Cerebellar cortex (tissue), 1 donor: Measurements from ENCODE around the gene FAM110D.

ENCODE experiments used
- DNase-seq: peaks from one replicate; pipeline ENCODE4 v3.0.0-alpha.2; 2015; ENCODE audit warnings: low spot score

The FAM110D gene

DNA sequence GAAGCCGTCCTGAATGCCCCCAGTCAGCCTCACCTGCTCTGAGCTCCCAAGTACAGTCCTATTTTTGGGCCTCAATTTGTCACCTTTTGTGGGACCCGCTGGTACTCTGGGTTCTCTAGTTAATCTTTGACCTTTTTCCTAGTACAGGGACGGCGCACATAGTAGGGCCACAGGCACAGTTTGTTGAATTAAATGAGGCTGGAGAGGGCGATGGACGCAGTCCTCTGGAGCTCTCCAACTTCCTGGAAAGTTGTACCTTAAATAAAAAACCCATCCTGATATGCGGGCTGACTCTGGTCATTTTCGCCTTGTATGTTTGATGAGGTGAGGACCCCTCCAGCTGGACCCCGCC lies 4.8 kb downstream of the FAM110D start:
- no peak for DNase-seq

- peak; percentile 31 for DNase-seq
Observed at GRCh38 chr1:26164036-26164860, 5.4 kb downstream of the FAM110D start.

- no peak for DNase-seq
Observed at GRCh38 chr1:26164861-26165842, 6.3 kb downstream of the FAM110D start.

- DNase-seq: no peak
Observed at GRCh38 chr1:26166719-26167281, 7.9 kb downstream of the FAM110D start.

GRCh38 chr1:26168410-26169197 lies 9.7 kb downstream of the FAM110D start, which contains the start of gene C1orf232:
TSS of gene C1orf232 (minus strand) at chr1:26168963. CDS start at chr1:26168499, 464 bp downstream.
- no peak for DNase-seq

GRCh38 chr1:26169198-26169554 lies 10.3 kb downstream of the FAM110D start:
- no peak for DNase-seq

DNA sequence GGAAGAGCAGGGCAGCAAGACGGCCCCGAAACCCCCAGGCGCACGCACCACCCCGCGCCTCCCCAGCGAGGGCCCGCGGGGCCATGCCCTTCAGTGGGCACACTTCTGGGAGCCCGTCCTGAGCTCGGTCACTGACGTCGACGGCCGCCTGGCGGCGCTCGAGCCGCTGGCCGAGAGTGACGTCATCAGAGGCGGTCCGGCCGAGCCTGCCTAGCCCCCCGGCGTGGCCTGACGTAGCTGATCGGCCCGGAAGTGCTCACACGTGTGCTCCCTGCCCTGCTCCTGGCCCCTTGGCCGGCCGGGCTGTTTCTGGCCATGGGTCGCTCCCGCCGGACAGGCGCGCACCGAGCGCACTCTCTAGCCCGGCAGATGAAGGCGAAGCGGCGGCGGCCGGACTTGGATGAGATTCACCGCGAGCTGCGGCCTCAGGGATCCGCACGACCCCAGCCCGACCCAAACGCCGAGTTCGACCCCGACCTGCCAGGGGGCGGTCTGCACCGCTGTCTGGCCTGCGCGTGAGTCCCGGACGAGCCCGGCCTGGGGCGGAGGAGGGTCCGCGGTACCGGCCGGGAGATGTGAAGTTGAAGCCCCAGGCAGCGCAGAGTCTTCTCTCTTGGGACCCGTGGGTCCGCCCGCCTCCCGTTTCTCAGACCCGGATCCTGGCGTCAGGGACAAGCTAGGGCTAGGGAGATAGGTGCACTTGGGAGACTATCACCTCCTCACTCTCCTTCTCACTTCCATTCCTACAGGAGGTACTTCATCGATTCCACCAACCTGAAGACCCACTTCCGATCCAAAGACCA lies 11.0 kb downstream of the FAM110D start, which contains the start of gene ZNF593:
ZNF593 (plus strand) TSS at position 240 of the 803 bp plus-strand sequence; CDS start at position 316, 76 bp downstream.
- DNase-seq: peak; percentile 91

GRCh38 chr1:26170472-26170821 lies 11.6 kb downstream of the FAM110D start:
- no peak for DNase-seq

DNA sequence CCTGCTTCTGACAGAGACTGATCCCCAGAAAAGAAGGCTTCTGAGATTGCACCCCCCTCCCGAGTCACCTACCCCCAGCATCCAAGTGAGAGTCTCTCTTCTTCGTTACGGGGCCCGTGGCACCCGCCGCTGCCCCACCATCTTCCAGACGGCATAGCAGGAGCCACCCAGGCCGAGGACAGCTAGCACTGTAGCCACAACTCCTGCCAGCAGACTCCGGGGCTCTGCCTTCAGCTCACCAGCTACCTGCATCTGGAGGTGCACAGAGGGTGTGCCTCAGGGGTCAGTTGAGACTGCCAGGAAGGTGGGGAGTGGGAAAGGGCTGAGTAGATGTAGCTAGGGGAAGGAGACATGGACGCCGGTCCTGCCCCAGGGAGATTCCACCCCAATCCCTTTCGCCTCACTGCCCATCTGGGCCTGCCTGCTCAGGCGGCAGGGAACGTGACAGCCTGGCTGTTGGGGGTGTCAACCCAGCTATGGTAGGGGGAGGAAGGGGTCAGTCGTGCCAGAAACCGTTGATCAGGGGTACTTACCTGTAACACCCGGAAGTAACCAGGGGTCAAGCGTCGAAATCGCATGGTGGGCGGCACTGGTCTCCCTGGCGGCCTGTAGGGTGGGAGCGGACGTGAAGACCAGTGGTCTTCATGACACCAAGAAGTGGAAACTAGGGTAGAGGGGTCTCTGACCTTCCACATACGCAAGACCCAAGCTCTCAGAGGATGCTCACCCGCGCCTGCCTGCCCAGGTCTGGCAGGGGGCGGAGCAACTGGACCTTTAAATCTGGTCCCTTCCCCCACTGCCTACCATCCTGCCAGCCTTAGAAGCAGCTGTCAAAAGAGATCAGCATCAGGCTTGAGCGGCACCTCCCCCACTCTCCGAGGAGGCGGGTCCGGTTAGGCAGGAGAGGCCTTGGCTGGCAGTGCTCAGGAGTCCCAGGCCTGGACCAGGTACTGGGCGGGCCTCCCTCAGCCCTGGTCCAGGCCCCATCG lies 12.5 kb downstream of the FAM110D start, which contains the start of gene ZNF593OS:
ZNF593OS (minus strand) TSS at position 749 of the 989 bp plus-strand sequence; CDS start at position 578, 171 bp downstream.
- no peak for DNase-seq

DNA sequence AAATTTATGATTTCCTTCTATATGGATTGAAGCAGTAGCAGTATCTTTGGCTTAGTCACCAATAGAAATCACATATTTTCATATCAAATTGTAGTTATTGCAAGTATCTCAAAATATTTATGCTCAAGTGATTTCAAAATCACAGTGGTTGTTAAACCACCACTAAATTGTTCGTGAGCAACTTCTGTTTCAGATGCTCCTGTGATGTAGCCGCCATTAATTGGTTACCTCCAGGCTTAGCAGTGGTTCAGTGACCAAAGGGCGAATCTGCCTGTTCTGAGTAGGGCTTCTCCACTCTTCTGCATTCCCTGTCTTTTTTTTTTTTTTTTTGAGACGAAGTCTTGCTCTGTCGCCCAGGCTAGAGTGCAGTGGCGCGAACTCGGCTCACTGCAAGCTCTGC lies 16.5 kb downstream of the FAM110D start:
- no peak for DNase-seq

DNA sequence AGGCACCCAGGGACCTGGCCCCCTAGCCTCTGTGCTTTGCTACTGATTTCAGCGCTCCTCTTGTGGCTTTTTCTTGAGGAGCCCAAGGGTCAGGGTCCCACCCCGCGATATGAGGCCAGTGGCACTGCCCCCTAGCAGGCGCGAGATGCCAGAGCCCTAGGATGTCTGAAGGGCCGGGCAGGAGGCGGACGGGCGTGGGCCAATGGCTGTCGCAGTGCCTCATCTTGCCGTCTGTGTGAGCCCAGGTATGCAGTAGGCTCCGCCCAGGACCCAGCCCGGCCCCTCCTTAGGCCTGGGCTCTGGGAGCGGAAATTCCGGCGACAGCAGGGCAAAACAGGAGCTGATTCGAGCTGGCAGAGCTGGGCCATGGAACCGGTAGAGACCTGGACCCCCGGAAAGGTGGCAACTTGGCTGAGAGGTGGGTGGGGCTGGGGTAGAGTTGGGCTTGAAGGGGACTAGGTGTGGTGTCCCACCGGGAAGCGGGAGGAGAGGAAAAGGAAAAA lies 18.4 kb downstream of the FAM110D start, which contains the start of gene CNKSR1:
CNKSR1 (plus strand) TSS at position 310 of the 503 bp plus-strand sequence; CDS start at position 367, 57 bp downstream.
- DNase-seq: no peak

GRCh38 chr1:26180010-26180506 lies 21.2 kb downstream of the FAM110D start:
- DNase-seq: no peak

DNA sequence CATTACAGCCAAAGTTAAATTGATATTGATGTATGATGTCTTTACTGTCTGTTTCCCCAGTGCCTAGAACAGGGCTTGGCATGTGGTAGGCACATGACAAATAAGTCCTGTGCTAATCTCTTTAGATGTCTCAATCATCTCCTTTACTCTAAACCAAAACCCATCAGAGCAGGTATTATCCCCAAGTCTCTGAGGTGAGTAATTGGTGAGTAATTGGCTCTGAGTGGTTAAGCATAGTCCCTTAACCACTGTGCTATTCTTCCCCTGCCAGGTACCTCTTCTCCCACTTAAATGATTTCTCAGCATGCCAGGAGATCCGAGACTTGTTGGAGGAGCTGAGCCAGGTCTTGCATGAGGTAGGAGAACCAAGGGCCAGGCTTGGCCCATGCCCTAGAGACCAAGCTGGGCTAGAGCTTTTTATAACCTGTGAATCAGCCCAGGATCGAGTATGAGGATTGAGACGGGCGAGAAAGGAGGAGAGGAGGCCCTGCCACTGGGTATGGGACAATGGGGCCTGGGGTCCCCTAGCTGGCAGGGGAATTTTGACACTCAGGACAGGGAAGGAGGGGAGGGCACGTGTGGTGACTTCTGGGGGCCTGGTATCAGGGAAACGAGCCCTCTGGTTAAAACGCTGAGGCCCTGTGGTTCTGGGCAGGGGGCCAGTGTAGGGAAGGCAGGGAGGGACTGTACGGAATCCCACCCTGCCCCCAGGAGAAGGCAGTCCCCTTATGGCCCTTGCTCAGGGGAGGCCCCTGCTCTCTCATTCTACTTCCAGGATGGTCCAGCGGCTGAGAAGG lies 22.9 kb downstream of the FAM110D start:
- DNase-seq: no peak

- DNase-seq: no peak
Observed at GRCh38 chr1:26182383-26182696, 23.5 kb downstream of the FAM110D start.

DNA sequence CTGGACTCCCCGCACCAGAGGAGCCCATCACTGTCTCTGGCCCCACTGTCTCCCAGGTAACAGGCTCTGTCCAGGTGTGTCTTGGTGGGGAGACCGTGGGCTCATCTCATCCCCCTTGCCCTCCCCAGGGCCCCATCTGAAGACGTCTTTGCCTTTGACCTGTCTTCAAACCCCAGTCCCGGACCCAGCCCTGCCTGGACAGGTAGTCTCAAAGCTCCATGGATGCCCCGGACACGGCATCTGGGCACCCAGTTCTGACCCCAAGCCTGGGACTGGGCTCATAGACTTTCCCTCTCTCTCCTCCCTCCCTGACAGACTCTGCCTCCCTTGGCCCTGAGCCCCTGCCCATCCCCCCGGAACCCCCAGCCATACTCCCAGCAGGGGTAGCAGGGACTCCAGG lies 25.2 kb downstream of the FAM110D start:
- no peak for DNase-seq

DNA sequence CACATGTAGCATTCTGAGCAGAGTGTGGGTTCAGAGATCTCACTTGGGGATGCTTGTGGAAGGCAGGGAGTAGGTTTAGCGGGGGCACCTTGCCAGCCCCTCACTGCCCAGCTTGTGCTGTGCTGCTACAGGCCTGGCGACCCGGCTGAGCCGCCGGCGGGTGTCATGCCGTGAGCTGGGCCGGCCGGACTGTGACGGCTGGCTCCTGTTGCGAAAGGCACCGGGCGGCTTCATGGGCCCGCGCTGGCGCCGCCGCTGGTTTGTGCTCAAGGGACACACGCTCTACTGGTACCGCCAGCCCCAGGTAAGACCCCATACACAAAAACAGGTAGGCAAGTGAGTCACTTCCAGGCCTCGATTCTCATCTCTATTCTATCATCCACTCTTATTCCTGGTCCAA lies 26.0 kb downstream of the FAM110D start:
- no peak for DNase-seq

DNA sequence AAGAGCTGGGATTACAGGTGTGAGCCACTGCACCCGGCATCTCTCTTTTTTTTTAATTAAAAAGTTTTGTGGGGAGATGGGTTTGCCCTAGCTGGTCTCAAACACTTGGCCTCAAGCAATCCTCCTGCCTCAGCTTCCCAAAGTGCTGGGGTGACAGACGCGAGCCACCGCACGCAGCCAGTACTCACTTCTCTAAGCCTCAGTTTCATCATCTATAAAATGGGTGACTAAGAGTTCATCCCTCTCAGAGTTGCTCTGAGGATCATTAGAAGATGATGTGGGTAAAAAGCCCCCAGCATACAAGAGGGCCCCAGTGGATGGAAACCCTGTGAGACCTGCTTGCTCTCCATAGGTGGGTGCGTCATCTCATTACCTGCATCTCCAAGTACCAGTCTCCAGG lies 29.0 kb downstream of the FAM110D start:
- DNase-seq: no peak

DNA sequence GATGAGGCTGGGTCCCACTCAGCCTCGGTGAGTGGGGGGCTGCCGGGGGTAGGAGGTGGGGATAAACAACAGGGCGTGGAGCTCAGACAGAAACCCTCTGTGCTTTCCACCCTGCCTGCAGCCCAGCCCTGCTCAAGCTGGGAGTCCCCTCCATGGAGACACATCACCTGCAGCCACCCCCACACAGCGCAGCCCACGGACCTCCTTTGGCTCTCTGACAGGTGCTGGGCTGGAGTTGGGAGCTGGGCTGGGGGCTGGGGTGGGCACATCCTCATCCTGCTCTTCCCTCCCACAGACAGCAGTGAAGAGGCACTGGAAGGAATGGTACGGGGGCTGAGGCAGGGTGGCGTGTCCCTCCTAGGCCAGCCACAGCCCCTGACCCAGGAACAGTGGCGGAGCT lies 29.6 kb downstream of the FAM110D start:
- no peak for DNase-seq
